H9 (cell line): ENCODE measurements around the gene FANCG. TPM values are rescaled to one million over a fixed set of nuclear protein-coding genes. Genes with fewer than 3 reads are reported as not detected.

Source experiments
- DNase-seq: peaks from one replicate; pipeline ENCODE4 v3.0.0-alpha.2; 2017
- H2AFZ ChIP-seq: one replicate; pipeline ENCODE4 v1.6.1; 2013; ENCODE audit warnings: mild to moderate bottlenecking, low read length, control low read depth, moderate library complexity
- H2AK5ac ChIP-seq: 2 replicates; pipeline ENCODE4 v1.6.1; 2013; ENCODE audit warnings: low read length, control low read depth, mixed read lengths; ENCODE audit not compliant: insufficient read length
- H2BK120ac ChIP-seq: one replicate; pipeline ENCODE4 v1.6.1; 2013; ENCODE audit warnings: low read depth, mild to moderate bottlenecking, low read length, control low read depth, inconsistent platforms; ENCODE audit not compliant: poor library complexity, severe bottlenecking
- H2BK12ac ChIP-seq: 2 replicates; pipeline ENCODE4 v1.6.1; 2013; ENCODE audit warnings: low read length, control low read depth, mixed read lengths, low read depth; ENCODE audit not compliant: insufficient read length
- H2BK15ac ChIP-seq: 2 replicates; pipeline ENCODE4 v1.6.1; 2013; ENCODE audit warnings: low read depth, low read length, control low read depth
- H2BK20ac ChIP-seq: one replicate; pipeline ENCODE4 v1.6.1; 2013; ENCODE audit warnings: low read depth, mild to moderate bottlenecking, low read length, control low read depth, inconsistent platforms; ENCODE audit not compliant: poor library complexity, severe bottlenecking
- H2BK5ac ChIP-seq: 2 replicates; pipeline ENCODE4 v1.6.1; 2013; ENCODE audit warnings: low read length, control low read depth, mixed read lengths; ENCODE audit not compliant: insufficient read length
- H3K14ac ChIP-seq: 2 replicates; pipeline ENCODE4 v1.6.1; 2013; ENCODE audit warnings: low read length, control low read depth; ENCODE audit not compliant: insufficient read depth
- H3K18ac ChIP-seq: 2 replicates; pipeline ENCODE4 v1.6.1; 2013; ENCODE audit warnings: low read depth, mild to moderate bottlenecking, mixed read lengths, low read length, control low read depth; ENCODE audit not compliant: insufficient read length
- H3K23ac ChIP-seq: 2 replicates; pipeline ENCODE4 v1.6.1; 2013; ENCODE audit warnings: low read length, control low read depth, mixed read lengths, low read depth; ENCODE audit not compliant: insufficient read length
- H3K23me2 ChIP-seq: 2 replicates; pipeline ENCODE4 v1.6.1; 2013; ENCODE audit warnings: low read depth, mild to moderate bottlenecking, mixed read lengths, low read length, control low read depth; ENCODE audit not compliant: insufficient read length, poor library complexity, severe bottlenecking
- H3K27ac ChIP-seq: 2 replicates; pipeline ENCODE4 v1.5.1; 2013; ENCODE audit warnings: low read length, control low read depth, mixed read lengths, low read depth; ENCODE audit not compliant: insufficient read length
- H3K27me3 ChIP-seq: 2 replicates; pipeline ENCODE4 v1.6.1; 2013; ENCODE audit warnings: low read length, control low read depth, inconsistent platforms; ENCODE audit not compliant: insufficient read depth
- H3K4ac ChIP-seq: 2 replicates; pipeline ENCODE4 v1.6.1; 2013; ENCODE audit warnings: low read depth, mild to moderate bottlenecking, control low read depth, inconsistent platforms, low read length, moderate library complexity
- H3K4me1 ChIP-seq: 2 replicates; pipeline ENCODE4 v1.6.1; 2013; ENCODE audit warnings: low read length, control low read depth, inconsistent platforms; ENCODE audit not compliant: insufficient read depth
- H3K4me2 ChIP-seq: 2 replicates; pipeline ENCODE4 v1.6.1; 2013; ENCODE audit warnings: low read length, control low read depth, mixed read lengths; ENCODE audit not compliant: insufficient read length, insufficient read depth
- H3K56ac ChIP-seq: 2 replicates; pipeline ENCODE4 v1.6.1; 2013; ENCODE audit warnings: low read depth, mild to moderate bottlenecking, mixed read lengths, low read length, control low read depth; ENCODE audit not compliant: insufficient read length
- H3K79me1 ChIP-seq: 2 replicates; pipeline ENCODE4 v1.6.1; 2013; ENCODE audit warnings: low read depth, mild to moderate bottlenecking, moderate library complexity, low read length, control low read depth, inconsistent platforms; ENCODE audit not compliant: insufficient read depth, poor library complexity, severe bottlenecking
- H3K79me2 ChIP-seq: 2 replicates; pipeline ENCODE4 v1.6.1; 2013; ENCODE audit warnings: low read length, control low read depth, inconsistent platforms; ENCODE audit not compliant: insufficient read depth
- H3K9ac ChIP-seq: 2 replicates; pipeline ENCODE4 v1.6.1; 2013; ENCODE audit warnings: low read length, control low read depth, mixed read lengths; ENCODE audit not compliant: insufficient read length; ENCODE audit errors: extremely low read depth
- H3K9me3 ChIP-seq: one replicate; pipeline ENCODE4 v1.6.1; 2013; ENCODE audit warnings: low read depth, low read length, inconsistent platforms; ENCODE audit not compliant: control insufficient read depth
- H3T11ph ChIP-seq: one replicate; pipeline ENCODE4 v1.6.1; 2013; ENCODE audit warnings: mild to moderate bottlenecking, low read length, control low read depth, inconsistent platforms
- H4K20me1 ChIP-seq: one replicate; pipeline ENCODE4 v1.6.1; 2013; ENCODE audit not compliant: control insufficient read depth, insufficient read length, insufficient read depth
- H4K5ac ChIP-seq: 2 replicates; pipeline ENCODE4 v1.6.1; 2013; ENCODE audit warnings: low read depth, mild to moderate bottlenecking, mixed read lengths, low read length, control low read depth; ENCODE audit not compliant: insufficient read length
- H4K8ac ChIP-seq: replicated peaks from 2 replicates; pipeline ENCODE4 v1.6.1; 2013; ENCODE audit warnings: low read length, control low read depth, mixed read lengths, low read depth; ENCODE audit not compliant: insufficient read length
- H4K91ac ChIP-seq: 2 replicates; pipeline ENCODE4 v1.6.1; 2013; ENCODE audit warnings: low read depth, mild to moderate bottlenecking, moderate library complexity, mixed read lengths, low read length, control low read depth; ENCODE audit not compliant: insufficient read length
- H3K27ac Mint-ChIP-seq, 3 experiments: 2 replicates in 2 of 3; 3 replicates in 1 of 3; pipeline ENCODE4 v1.8.0; 2020 to 2021; ENCODE audit warnings: mixed read lengths in 3 of 3, mild to moderate bottlenecking in 1 of 3, moderate library complexity in 1 of 3
- H3K27me3 Mint-ChIP-seq: 2 replicates; pipeline ENCODE4 v1.8.0; 2021; ENCODE audit warnings: low read depth, mild to moderate bottlenecking, moderate library complexity, mixed read lengths
- H3K36me3 Mint-ChIP-seq, 3 experiments: 2 replicates in 2 of 3; 3 replicates in 1 of 3; pipeline ENCODE4 v1.8.0; 2020 to 2021; ENCODE audit warnings: low read depth in 3 of 3, mixed read lengths in 3 of 3; ENCODE audit not compliant: insufficient read depth in 1 of 3
- H3K4me1 Mint-ChIP-seq, 2 experiments: 2 replicates each; pipeline ENCODE4 v1.8.0; 2020; ENCODE audit warnings: mixed read lengths in 2 of 2
- H3K4me3 Mint-ChIP-seq, 2 experiments: 2 replicates in 1 of 2; 3 replicates in 1 of 2; pipeline ENCODE4 v1.8.0; 2020 to 2021; ENCODE audit warnings: mild to moderate bottlenecking in 2 of 2, mixed read lengths in 2 of 2, moderate library complexity in 1 of 2
- H3K9me3 Mint-ChIP-seq, 2 experiments: 2 replicates in 1 of 2; 3 replicates in 1 of 2; pipeline ENCODE4 v1.8.0; 2020; ENCODE audit warnings: mild to moderate bottlenecking in 2 of 2, mixed read lengths in 2 of 2, moderate library complexity in 1 of 2
- WGBS: extraction: QIAGEN DNeasy Blood & Tissue Kit; methylation state at CpG from one replicate; pipeline ENCODE4 v1.1.7; 2013; ENCODE audit warnings: missing lambda C conversion rate, low lambda C conversion rate, mixed read lengths; ENCODE audit not compliant: insufficient read length; ENCODE audit errors: extremely low coverage; 5-methylcytosine and 5-hydroxymethylcytosine counted together
- total RNA-seq: library from RNA; stranded (reverse); gene quantifications from 2 replicates; pipeline ENCODE4 v1.2.1, GENCODE V29; 2021
- TF ChIP-seq, protein P1 (sequence below): fragments of 200-600 bp; sonication (generic); conservative IDR thresholded peaks from 3 replicates; pipeline ENCODE4 v1.8.0; 2021; ENCODE audit warnings: antibody characterized with exemption, mild to moderate bottlenecking

The FANCG gene
- total RNA-seq, 1 experiment from 2014 or later: 86.9 TPM

DNA sequence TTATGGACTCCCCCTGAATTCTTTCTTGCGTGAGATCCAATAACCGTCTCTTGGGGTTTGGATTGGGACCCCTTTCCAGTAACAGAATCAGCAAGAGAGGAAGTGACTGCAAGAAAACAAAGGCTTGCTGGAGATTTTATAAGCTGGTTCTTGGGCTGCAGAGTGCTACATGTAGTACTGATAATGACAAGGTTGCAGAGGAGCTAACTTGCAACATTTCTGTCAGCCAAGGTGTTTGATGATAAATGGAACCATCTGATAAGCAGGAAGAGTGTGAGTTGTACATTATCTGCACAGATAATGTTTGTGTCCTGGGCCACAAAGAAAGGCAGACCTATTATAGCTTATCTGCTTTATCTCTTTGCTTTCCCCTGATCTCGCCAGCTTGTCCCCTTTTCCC is 53.1 kb downstream of the FANCG start:
- Histone ChIP-seq H3K4ac (no peak overlapping the region), H4K20me1 (no peaks in the 10 kb centered on the region), H3K4me2 (no peak overlapping the region), H2AFZ (no peak overlapping the region), H4K91ac (no peak overlapping the region), H2AK5ac (no peak overlapping the region), H3K56ac (no peak overlapping the region), H2BK5ac (no peak overlapping the region), H2BK12ac (no peak overlapping the region), H3K4me1 (no peaks in the 10 kb centered on the region; the same call in 1 of the 2 replicates), H2BK120ac (no peak overlapping the region), H3K79me1 (no peaks in the 10 kb centered on the region), H2BK20ac (no peak overlapping the region), H3K14ac (no peak overlapping the region), H3K23me2 (no peaks in the 10 kb centered on the region), H4K5ac (no peak overlapping the region), H4K8ac (no peak overlapping the region), H3K23ac (no peak overlapping the region), H3K27me3 (no peaks in the 10 kb centered on the region), H3K9ac (no peak overlapping the region), H3K27ac (no peak overlapping the region), H3K9me3 (peaks cover 20% of the 10 kb centered on the region), H2BK15ac (no peak overlapping the region), H3T11ph (no peak overlapping the region), H3K18ac (no peak overlapping the region), H3K79me2 (no peaks in the 10 kb centered on the region)
- H3K36me3 Mint-ChIP-seq: peaks cover 28 to 55% (median 43%) of the 10 kb centered on the region in 3 experiments
- peaks cover 35 to 45% of the 10 kb centered on the region in 2 experiments for H3K9me3 Mint-ChIP-seq
- H3K4me3 Mint-ChIP-seq: no peak overlapping the region
- no peaks in the 10 kb centered on the region; the same call in 1 of the 2 replicates for H3K27me3 Mint-ChIP-seq
- no peak for DNase-seq
- peak overlapping the region in 2 of 3 experiments; percentile 27 to 79; a peak in 4 of 7 replicates for H3K27ac Mint-ChIP-seq
- H3K4me1 Mint-ChIP-seq: peaks cover 42 to 44% of the 10 kb centered on the region in 2 experiments
- TF ChIP-seq, protein P1, sequence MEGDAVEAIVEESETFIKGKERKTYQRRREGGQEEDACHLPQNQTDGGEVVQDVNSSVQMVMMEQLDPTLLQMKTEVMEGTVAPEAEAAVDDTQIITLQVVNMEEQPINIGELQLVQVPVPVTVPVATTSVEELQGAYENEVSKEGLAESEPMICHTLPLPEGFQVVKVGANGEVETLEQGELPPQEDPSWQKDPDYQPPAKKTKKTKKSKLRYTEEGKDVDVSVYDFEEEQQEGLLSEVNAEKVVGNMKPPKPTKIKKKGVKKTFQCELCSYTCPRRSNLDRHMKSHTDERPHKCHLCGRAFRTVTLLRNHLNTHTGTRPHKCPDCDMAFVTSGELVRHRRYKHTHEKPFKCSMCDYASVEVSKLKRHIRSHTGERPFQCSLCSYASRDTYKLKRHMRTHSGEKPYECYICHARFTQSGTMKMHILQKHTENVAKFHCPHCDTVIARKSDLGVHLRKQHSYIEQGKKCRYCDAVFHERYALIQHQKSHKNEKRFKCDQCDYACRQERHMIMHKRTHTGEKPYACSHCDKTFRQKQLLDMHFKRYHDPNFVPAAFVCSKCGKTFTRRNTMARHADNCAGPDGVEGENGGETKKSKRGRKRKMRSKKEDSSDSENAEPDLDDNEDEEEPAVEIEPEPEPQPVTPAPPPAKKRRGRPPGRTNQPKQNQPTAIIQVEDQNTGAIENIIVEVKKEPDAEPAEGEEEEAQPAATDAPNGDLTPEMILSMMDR: no peak
- no CpG with 5 or more reads among the region's 3 CpGs for WGBS

Other genes with a start within 250 kb of the FANCG start
- 0.24 and 0.68 TPM in 2 replicates for gene PHF24, start 121.7 kb downstream of the FANCG start, total RNA-seq
- 36.8 and 38.9 TPM in 2 replicates for gene DNAJB5, start 90.2 kb downstream of the FANCG start, total RNA-seq
- gene VCP, start 7.3 kb downstream of the FANCG start, total RNA-seq: 407 and 409 TPM in 2 replicates
- 20.3 and 23.4 TPM in 2 replicates for gene PIGO, start 16.6 kb upstream of the FANCG start, total RNA-seq
- 192 and 193 TPM in 2 replicates for gene STOML2, start 23.2 kb upstream of the FANCG start, total RNA-seq
- 5.6 and 6.1 TPM in 2 replicates for gene ATOSB, start 35.9 kb upstream of the FANCG start, total RNA-seq
- 43.5 and 48.2 TPM in 2 replicates for gene UNC13B, start 82.1 kb upstream of the FANCG start, total RNA-seq